Stimulated activated CD8-positive, alpha-beta memory T cell treated with anti-CD3 and anti-CD28 coated beads, Interleukin-15, amount 100 ng/mL, for 24 hours (primary cell): Measurements from ENCODE around the gene UBE2J2.

ENCODE experiments used
- DNase-seq: peaks from one replicate; pipeline ENCODE4 v3.0.0-alpha.2; 2020; ENCODE audit warnings: low read depth

The UBE2J2 gene

DNA sequence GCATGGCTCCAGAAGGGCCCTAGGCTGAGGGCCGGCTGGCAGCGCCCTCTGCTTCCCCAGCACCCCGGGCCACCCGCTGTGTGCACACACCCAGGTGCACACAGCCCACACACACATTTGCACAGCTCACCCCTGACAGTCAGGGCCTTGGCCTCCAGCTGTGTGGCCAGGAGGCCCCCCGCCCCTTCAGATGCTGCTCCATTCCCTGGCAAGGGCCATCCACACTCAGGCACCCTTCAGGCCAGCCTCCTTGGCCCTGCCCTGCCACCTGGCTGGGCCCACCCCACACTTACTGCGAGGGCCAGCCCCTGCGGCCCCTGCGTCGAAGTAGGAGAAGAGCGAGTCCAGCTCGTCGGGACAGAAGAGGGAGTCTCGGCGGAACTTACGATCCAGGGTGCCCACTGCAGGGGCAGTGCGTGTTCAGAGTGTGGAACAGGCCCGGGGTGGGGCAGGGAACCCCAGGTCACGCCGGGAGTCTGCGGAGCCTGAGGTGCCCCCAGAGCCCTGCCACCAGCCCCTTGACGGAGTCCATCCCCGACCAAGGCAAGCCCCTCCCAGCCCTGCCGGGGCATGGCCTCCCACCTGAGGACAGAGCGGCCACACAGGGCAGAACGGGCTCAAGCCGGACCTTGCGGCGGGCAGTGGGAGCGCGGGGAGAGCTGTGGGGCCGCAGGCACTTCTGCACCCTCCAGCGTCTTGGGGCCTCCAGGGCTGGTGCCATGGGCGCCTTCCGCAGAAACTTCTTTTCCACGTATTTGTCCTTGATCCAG, 21.7 kb upstream of the UBE2J2 start:
- DNase-seq = no peak

DNA sequence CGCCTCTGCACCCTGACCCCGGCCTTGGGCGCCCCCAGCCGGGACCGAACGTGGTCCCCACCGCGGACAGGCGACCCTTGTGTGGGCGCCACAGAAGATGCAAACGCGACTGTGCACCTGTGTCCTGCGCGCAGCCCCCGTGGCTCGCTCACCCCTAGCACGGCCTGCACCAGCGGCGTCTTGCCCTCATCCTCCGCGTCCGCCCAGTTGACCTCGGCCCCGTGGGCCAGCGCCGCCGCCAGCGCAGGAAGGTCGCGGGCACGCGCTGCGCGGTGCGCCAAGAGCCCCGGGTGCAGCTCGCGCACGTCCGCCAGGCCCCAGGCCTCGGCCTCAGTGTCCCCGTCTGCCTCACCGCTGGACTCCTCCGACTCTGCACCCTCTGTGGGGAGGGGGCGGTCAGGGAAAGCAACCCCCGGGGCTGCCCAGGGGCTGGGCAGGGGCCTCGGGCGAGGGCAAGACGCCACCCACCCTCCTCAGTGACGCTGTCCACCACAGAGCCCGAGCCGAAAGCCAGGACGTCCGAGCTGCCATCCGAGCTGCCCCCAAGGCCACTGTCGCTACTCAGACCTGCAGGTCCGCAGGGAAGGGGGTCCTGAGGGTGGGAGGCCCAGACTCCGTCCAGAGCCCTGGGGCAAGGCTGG, 20.7 kb upstream of the UBE2J2 start:
- no peak for DNase-seq

DNA sequence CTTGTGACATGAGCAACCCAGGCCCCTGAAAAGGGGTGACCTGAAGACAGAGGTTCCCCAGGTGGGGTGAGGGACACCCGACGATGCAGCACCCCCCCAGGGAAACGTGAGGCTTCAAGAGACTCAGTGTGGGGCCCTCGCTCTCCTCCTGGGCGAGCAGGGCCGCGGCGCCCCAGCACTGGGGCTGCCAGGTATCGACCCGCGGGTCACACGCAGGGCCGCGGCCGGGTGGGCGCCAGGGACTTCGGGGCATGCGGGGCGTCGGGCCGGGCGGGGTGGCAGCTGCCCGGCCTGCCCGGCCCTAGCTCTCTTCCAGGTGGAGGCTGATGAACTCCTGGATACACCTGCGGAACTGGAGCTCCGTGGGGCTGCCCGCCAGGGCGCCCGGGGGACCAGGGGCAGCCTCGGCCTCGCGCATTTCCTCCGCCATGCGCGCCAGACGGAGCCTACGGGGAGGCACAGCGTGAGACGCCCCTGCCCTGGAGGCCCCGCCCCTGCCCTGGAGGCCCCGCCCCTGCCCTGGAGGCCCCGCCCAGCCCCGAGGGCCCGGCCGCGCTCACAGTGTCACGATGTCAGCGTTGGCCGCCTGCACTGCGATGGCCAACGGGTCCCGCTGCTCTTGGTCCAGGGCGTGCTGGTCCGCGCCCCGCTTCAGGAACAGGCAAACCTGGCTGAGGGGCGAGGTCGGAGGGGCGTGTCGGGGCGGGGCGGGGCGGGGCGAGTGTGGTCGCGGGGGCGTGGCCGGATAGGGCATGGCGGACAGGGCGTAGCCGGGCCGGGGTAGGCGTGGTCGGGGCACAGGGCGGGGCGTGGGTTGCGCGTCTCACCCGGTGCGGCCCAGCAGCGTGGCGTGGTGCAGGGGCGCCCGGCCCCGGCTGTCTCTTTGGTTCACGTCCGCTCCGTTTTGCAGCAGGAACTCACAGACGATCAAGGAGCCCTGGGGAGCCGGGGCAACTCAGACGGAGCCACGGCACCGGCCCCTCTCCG, 19.9 kb upstream of the UBE2J2 start:
- no peak for DNase-seq

DNA sequence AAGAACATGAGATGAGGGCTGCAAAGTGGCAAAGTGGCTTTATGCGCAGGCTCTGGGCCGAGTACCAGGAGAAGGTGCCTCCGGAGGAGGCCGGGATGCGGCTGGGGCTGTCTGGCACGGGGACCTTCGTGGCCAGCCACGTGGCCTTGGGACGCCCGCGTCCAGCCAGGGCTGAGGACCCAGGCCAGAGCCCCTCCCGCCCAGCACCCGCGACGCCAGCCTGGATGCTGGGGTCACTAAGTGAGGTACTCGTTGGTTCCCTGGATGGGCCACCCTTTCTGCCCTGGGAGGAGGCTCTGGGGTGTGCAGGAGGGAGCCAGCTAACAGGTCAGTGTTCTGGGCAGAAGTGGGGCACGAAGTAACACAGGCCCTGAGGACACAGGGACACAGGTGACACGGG, 19.2 kb upstream of the UBE2J2 start:
- DNase-seq = no peak

DNA sequence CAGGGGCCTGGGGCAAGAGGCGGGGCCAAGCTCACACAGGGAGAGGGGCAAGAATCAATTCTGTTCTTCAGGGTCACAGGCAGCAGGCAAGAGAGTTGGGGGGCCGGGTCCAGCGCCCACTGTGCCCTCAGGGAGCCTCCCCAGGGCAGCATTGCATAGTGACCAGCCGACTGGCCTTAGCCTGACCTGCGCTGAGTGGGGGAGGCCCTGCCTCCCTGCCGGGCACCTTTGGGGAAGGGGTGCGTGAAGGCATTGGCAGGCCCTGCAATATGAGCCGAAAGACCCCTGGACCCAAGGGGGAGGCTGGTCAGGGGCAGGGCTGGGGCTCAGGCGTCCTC, 18.8 kb upstream of the UBE2J2 start:
- no peak for DNase-seq

DNA sequence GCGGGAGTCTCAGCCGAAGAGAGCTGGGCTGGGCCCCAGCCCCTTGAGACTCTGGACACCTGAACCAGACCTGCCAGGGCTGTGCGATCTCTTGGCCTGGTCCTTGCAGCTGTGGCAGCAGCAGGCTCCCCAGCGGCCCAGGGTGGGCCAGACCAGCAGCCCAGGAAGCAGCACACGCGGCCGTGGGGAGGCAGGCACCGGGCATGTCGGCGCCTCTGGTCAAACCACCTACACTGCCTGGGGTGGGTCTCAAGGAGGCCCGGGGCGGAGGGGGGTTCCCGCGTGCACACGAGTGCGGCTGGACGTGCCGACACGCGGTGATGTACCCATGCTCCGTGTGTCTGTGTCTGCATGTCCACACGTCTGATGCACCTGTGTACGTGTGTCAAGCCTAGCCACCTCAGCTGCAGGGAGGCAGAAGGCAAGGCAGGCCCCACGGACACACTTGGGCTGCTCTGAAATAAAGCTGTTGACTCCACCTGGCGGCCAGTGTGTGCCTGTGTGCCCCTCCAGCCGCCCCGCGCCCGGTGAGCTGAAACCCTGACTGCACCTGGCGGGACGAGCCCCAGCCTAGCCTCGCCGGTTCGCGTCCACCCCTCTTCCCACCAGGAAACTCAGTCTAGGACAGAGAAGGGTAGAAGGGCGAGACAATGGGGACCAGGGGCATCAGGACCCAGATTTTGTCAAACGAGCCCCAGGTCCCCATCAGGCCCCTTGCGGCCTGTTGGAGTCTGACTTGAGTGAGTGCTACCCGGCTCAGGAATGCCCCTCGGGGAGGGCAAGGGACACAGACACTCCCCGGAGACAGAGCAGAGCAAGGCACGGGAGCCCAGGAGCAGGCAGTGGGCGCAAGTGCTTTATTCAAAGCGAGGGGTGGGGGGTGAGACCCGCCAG, 18.1 kb upstream of the UBE2J2 start:
- no peak for DNase-seq

DNA sequence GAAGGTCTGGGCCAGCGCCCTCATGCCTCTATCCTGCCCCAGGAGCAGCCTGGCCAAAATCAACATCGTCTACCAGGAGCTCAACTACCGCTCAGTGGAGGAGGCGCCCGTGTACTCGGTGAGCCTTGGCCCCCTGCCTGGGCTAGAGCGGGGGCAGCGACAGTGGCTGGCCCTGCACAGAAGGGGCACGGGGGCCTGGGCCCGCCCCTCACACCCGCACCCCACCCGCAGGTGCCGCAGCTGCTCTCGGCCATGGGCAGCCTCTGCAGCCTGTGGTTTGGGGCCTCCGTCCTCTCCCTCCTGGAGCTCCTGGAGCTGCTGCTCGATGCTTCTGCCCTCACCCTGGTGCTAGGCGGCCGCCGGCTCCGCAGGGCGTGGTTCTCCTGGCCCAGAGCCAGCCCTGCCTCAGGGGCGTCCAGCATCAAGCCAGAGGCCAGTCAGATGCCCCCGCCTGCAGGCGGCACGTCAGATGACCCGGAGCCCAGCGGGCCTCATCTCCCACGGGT, 17.4 kb upstream of the UBE2J2 start:
- no peak for DNase-seq

DNA sequence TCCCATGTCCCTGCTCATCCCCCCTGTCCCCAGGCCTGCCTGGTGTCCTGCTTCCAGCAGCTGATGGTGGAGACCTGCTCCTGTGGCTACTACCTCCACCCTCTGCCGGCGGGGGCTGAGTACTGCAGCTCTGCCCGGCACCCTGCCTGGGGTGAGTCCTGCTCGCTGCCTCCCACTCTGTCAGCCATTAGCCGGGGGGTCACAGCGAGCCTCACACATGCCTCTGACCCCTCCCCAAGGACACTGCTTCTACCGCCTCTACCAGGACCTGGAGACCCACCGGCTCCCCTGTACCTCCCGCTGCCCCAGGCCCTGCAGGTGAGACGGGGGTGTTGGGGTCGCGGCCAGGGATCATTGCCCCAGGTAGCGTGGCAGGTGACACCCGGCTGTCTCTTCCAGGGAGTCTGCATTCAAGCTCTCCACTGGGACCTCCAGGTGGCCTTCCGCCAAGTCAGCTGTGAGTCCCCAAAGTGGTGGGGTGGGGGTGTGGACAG, 16.6 kb upstream of the UBE2J2 start:
- no peak for DNase-seq

DNA sequence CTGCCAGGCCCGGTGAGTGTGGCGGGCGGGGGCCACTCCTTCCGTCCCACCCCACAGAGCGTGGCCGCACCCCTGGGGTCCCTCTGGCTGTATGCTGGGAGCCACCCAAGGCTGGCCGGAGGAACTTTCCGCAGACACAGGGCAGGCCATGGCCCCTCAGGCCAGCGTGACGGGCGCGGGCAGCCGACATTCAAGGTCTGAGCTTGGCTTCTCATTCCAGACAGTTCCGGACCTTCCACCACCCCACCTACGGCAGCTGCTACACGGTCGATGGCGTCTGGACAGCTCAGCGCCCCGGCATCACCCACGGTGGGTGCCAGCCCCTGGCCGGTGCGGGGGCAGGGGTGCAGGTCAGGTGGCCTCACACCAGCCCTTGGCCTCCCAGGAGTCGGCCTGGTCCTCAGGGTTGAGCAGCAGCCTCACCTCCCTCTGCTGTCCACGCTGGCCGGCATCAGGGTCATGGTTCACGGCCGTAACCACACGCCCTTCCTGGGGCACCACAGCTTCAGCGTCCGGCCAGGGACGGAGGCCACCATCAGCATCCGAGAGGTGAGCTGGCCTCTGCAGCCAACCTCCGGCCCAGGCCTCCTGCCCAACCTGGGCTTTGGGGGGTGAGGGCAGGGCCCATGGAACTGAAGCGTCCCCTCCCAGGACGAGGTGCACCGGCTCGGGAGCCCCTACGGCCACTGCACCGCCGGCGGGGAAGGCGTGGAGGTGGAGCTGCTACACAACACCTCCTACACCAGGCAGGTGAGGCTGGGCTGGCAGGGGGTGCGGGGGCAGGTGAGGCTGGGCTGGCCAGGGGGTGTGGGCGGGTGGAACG, 13.8 kb upstream of the UBE2J2 start:
- DNase-seq = no peak

DNA sequence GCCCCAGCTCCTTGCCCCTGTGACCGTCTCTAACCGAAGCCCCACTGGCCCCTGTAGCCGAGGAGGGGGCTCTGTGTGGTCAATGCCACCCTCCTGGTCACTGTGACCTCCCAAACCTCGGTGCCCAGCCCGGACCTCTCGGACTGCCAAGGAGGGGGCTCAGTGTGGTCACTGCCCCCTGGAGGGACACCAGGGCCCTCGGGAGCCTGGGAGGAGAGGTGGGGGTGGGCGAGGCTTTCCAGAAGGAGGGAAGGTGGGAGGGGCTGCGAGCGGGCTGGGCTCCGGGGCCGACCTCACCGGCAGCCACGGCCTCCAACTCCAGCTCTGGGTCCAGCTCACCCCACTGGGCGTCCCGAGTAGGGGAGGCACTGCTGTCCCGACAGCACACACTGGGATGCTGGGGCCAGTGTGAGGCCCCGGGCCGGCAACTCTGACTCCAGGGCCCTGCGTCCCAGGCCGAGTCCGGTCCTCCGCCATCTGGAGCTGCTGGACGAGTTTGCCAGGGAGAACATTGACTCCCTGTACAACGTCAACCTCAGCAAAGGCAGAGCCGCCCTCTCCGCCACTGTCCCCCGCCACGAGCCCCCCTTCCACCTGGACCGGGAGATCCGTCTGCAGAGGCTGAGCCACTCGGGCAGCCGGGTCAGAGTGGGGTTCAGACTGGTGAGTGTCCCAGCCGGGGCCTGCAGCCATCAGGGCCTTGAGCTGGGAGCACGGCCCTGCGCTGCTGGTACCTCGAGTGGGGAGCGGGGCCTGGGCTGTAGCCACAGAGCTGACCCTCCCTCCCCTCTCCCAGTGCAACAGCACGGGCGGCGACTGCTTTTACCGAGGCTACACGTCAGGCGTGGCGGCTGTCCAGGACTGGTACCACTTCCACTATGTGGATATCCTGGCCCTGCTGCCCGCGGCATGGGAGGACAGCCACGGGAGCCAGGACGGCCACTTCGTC, 12.9 kb upstream of the UBE2J2 start:
- no peak for DNase-seq

DNA sequence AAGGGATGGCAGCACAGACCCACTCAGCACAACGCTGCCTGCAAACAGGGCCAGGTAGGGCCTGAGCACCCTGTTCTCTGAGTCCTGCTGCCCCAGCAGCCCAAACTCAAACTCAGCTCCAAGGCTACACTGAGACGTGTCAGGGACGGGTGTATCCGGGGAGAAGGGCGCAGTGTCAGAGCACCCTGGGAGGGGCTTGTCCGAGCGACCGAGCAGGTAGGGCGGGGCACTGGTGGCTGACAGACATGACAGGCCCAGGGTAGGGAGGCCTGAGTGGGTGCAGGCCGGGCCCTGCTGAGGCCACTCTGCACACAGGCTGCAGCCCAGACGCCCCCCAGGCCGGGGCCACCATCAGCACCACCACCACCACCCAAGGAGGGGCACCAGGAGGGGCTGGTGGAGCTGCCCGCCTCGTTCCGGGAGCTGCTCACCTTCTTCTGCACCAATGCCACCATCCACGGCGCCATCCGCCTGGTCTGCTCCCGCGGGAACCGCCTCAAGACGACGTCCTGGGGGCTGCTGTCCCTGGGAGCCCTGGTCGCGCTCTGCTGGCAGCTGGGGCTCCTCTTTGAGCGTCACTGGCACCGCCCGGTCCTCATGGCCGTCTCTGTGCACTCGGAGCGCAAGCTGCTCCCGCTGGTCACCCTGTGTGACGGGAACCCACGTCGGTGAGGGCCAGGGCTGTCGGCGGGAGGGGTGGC, 12.1 kb upstream of the UBE2J2 start:
- no peak for DNase-seq

DNA sequence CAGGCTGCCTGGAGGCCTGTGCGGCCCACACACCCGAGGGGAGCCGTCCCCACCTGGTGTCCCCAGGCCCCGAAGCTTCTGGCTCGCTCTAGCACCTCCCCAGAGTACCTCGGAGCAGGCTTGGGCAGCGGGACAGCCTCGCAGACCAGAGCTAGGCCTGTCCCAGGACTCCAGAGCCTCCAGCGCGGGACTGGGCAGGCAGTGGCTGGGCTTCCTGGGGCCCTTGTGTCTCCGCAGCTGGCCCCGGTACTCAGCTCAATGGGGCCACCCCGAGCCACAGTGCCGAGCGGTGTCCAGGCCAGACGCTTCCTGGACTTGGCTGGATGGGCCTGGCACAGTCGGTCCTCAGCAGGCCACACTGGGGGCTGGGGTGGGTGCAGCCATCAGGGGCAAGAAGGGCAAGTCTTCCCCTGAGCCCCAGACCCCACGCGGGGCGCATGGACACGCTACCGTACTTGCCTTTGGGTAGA, 11.5 kb upstream of the UBE2J2 start:
- no peak for DNase-seq

DNA sequence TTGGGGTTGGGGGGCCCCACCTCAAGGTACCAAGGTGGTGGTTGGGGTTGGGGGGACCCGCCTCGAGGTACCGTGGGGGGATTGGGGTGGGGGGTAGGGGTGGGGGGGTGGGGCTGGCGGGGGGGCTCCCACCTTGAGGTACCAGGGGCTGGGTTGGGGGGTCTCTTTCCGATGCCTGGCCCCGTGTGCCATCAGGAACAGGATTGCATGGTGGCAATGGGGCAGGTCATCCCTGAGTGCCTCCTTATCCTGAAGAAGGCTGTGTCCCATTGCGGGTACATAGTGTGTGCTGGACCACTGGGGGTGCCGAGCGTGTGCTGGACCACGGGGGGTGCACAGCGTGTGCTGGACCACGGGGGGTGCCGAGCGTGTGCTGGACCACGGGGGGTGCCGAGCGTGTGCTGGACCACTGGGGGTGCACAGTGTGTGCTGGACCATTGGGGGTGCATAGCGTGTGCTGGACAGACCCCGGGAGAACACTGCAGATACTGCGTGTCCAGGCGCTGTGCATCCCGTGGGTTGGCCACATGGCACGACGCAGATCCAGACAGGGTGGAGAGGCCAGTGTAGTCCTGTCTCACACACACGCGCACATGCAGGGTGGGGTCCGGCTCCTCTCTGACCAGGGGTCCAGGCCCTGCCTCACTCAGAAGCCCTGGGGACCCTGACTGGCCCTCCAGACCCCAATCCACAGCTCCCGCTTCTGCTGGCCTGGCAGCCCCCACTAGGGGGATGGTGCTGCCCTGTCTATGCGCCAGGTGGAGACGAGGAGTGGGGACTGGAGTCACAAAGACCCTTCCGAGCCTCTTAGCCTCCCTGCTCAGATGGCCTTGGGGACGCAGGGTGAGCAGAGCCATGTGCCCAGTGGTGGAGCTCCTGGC, 10.8 kb upstream of the UBE2J2 start:
- DNase-seq = no peak

DNA sequence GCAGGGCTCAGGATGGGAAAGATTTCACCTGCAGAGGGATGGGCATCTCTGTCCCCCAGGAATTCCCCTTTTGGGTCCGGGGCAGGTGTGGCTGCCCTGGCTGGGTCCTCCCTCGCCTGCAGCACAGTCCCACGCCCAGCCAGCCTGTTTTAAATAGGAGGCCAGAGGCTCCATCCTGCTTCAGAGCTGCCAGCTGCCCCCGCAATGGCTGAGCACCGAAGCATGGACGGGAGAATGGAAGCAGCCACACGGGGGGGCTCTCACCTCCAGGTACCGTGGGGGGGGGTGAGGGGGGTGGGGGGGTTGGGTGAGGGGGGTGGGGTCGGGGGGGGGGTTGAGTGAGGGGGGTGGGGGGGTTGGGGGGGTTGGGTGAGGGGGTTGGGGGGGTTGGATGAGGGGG, 10.2 kb upstream of the UBE2J2 start:
- no peak for DNase-seq

DNA sequence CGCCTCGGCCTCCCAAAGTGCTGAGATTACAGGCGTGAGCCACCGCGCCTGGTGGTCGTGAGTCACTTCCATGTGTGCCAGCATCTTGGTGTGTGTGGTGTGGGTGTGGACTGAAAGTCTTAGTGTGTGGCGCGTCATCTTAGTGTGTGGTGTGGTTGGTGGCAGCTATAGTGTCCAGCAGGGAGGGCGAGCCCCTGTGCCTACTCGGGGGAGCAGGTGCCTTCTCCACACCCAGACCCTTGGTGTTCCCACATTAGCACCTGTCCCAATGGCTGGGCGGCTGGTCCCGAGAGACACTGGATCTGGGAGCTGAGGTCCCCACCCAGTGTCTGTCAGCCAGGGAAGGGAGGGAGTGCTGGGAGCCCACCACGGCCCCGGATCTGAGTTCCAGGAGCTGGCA, 9.3 kb upstream of the UBE2J2 start:
- no peak for DNase-seq

DNA sequence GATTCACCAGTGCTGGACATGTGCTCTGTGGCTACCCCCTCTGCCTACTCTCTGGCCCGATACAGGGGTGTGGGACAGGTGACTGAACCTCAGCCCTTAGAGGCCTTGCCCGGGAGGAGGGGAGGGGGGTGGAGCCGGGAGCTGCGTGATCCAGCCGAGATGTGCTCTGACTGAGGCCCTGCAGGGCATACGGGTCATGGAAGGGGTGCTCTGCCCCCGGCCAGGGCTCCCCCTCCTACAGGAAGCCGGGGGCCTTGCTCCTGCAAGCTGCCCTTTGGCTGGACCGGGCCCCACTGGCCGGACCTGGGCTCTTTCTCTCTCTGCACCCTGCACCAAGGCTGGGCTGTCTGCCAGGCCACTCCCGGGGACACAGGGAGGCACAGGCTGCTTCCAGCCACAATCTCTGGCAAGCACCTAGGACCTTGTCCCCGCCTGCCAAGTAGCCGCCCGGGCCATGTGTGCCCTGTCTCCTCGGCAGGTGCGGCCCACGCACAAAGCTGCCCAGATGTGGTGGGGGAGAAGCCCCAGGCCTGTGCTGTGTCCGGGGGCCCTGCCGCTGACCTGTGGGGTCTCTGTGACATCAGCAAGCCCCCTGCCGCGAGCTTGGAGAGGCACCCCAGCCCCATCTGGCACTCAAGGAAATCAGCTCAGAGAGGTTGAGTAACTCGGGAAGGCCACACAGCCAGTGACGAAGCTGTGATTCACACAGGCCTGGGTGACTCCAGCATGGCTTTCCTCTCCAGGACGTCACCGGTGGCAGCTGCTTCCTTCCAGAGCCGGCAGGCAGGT, 8.1 kb upstream of the UBE2J2 start:
- DNase-seq = no peak
